ENCODE data around the gene ATP10D. TPM values are rescaled to one million over a fixed set of nuclear protein-coding genes. Genes with fewer than 3 reads are reported as not detected.

ATP10D gene
- total RNA-seq, 1 experiment from 2014 or later = 0.84 TPM

DNA sequence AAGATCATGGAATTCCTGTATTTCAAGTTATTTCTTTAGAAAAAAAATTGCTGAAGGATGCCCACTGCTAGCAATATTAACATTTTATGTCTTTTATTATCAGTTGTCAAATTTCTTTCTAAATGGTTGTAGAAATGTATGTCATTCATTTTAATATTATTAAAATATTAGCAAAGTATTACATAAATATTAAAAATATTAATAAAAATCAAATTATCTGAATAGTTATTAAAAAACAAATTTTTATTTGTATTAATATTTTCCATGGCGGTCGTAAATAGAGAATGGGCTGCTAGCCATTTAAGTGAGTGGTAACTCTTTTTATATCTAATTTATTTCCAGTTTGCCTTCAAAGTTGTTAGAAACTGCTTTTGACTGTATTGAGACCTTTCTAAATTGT is 72.2 kb downstream of the ATP10D start:
- BruUV-seq (replicated peaks) = no TSS peak
- CTCF ChIA-PET = no interaction called here

DNA sequence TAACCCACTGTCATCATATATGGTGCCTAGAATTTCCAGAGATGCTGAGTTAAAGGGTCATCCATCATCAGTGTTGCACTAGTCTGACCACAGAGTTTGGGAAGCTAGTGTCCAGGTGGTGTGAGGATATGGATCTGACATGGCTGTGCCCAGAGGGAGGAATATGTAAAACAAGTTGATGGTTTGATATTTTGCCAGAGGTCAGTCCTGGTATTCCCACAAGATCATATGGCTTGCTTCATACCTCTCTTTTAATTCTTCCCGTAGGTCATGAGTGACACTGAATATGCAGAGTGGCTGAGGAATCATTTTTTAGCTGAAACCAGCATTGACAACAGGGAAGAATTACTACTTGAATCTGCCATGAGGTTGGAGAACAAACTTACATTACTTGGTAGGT is 75.6 kb downstream of the ATP10D start:
- peaks cover 8% of the 10 kb centered on the region; the same call in 1 of the 2 replicates for H3K4me1 ChIP-seq (ENCODE audit: insufficient read depth, low read length)
- no peak overlapping the region for H3K4me2 ChIP-seq (ENCODE audit: low read length)
- H3K27ac ChIP-seq (ENCODE audit: low read length) = no peak overlapping the region
- H3K79me2 ChIP-seq (ENCODE audit: low read length) = no peaks in the 10 kb centered on the region
- ChIA-PET CTCF (interaction anchor here (0.6 kb wide), 1 partner anchor 39 kb away, joined by 3 read pairs; no protein-coding TSS in a partner anchor), POLR2A (ENCODE audit: unreplicated experiment) (no interaction called here)
- H3F3A ChIP-seq (ENCODE audit: low read length, unreplicated experiment) = no peaks in the 10 kb centered on the region
- H2AFZ ChIP-seq (ENCODE audit: low read length) = no peak overlapping the region
- no peaks in the 10 kb centered on the region for H3K9me2 ChIP-seq (replicated peaks; ENCODE audit: low read length)
- no peaks in the 10 kb centered on the region for H4K20me1 ChIP-seq (ENCODE audit: low read length)
- DNase-seq (no peak), ATAC-seq (no peak)
- no peaks in the 10 kb centered on the region for H3K27me3 ChIP-seq (ENCODE audit: low read length)
- BruUV-seq (replicated peaks) = no TSS peak
- H3K4me3 ChIP-seq (ENCODE audit: low read length) = no peak overlapping the region
- TF ChIP-seq EZH2phosphoT487 (IDR thresholded peaks at IDR 0.05; ENCODE audit: borderline replicate concordance, low read length) = no peak
- TF ChIP-seq, protein P1, sequence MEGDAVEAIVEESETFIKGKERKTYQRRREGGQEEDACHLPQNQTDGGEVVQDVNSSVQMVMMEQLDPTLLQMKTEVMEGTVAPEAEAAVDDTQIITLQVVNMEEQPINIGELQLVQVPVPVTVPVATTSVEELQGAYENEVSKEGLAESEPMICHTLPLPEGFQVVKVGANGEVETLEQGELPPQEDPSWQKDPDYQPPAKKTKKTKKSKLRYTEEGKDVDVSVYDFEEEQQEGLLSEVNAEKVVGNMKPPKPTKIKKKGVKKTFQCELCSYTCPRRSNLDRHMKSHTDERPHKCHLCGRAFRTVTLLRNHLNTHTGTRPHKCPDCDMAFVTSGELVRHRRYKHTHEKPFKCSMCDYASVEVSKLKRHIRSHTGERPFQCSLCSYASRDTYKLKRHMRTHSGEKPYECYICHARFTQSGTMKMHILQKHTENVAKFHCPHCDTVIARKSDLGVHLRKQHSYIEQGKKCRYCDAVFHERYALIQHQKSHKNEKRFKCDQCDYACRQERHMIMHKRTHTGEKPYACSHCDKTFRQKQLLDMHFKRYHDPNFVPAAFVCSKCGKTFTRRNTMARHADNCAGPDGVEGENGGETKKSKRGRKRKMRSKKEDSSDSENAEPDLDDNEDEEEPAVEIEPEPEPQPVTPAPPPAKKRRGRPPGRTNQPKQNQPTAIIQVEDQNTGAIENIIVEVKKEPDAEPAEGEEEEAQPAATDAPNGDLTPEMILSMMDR (conservative IDR thresholded peaks at IDR 0.05; ENCODE audit: low read depth, low read length) = no peak
- H3K9ac ChIP-seq (ENCODE audit: low read length) = no peak overlapping the region
- H3K9me3 ChIP-seq (ENCODE audit: low read length) = no peaks in the 10 kb centered on the region
- intact Hi-C loops (cut with micrococcal nuclease) = loop anchor here (10.0 kb wide), 1 partner anchor 46 kb away; no protein-coding TSS in a partner anchor
- no peaks in the 10 kb centered on the region; the same call in 1 of the 2 replicates for H3K36me3 ChIP-seq (ENCODE audit: low read depth, low read length)

More for the DNA sequence above, 72.2 kb downstream of the ATP10D start:
- POLR2A ChIA-PET (ENCODE audit: unreplicated experiment) = no interaction called here
- H3K9me2 ChIP-seq (replicated peaks; ENCODE audit: low read length) = no peaks in the 10 kb centered on the region
- no peak overlapping the region for H2AFZ ChIP-seq (ENCODE audit: low read length)
- intact Hi-C loops (cut with micrococcal nuclease) = no loop called here
- H3K4me1 ChIP-seq (ENCODE audit: insufficient read depth, low read length) = no peaks in the 10 kb centered on the region
- H3K9ac ChIP-seq (ENCODE audit: low read length) = no peak overlapping the region
- H4K20me1 ChIP-seq (ENCODE audit: low read length) = no peaks in the 10 kb centered on the region
- H3K4me2 ChIP-seq (ENCODE audit: low read length) = no peak overlapping the region
- H3K36me3 ChIP-seq (ENCODE audit: low read depth, low read length) = no peaks in the 10 kb centered on the region
- no peaks in the 10 kb centered on the region for H3K9me3 ChIP-seq (ENCODE audit: low read length)
- ATAC-seq (no peak), DNase-seq (no peak)
- no peaks in the 10 kb centered on the region for H3K27me3 ChIP-seq (ENCODE audit: low read length)
- no peak overlapping the region for H3K4me3 ChIP-seq (ENCODE audit: low read length)
- no peaks in the 10 kb centered on the region for H3F3A ChIP-seq (ENCODE audit: low read length, unreplicated experiment)
- TF ChIP-seq EZH2phosphoT487 (IDR thresholded peaks at IDR 0.05; ENCODE audit: borderline replicate concordance, low read length) = no peak
- TF ChIP-seq EZH2 (IDR thresholded peaks at IDR 0.05; ENCODE audit: low read length, unreplicated experiment) = no peak
- no peak overlapping the region for H3K27ac ChIP-seq (ENCODE audit: low read length)
- H3K79me2 ChIP-seq (ENCODE audit: low read length) = no peaks in the 10 kb centered on the region

DNA sequence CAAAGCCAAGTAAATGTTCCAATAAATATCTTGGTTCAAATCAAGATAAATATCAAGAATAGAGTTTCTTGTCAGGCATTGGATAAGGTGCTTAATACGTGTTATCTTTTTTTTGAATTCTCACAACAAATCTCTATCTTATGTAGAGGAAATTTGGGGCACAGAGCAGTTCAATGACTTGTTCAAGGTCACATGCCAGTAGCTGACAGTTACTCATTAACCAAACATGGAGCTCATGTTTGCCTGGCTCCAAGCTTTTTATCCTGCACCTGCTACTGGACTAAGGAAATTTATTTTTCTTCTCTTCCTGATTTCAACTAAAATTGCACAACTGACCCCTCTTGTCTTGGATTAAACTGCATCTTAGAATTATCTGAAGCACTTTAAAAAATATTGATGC is 76.3 kb downstream of the ATP10D start:
- ChIA-PET POLR2A (ENCODE audit: unreplicated experiment) (no interaction called here), CTCF (no interaction called here)
- H3K9ac ChIP-seq (ENCODE audit: low read length) = no peak overlapping the region
- H3K4me2 ChIP-seq (ENCODE audit: low read length) = no peak overlapping the region
- no peaks in the 10 kb centered on the region for H3K9me3 ChIP-seq (ENCODE audit: low read length)
- TF ChIP-seq, protein P1 (conservative IDR thresholded peaks at IDR 0.05; ENCODE audit: low read depth, low read length) = no peak
- TF ChIP-seq EZH2phosphoT487 (IDR thresholded peaks at IDR 0.05; ENCODE audit: borderline replicate concordance, low read length) = no peak
- no peak for TF ChIP-seq EZH2 (IDR thresholded peaks at IDR 0.05; ENCODE audit: low read length, unreplicated experiment)
- H3K4me3 ChIP-seq (ENCODE audit: low read length) = no peak overlapping the region
- H3K36me3 ChIP-seq (ENCODE audit: low read depth, low read length) = no peaks in the 10 kb centered on the region; the same call in 1 of the 2 replicates
- no TSS peak for BruUV-seq (replicated peaks)
- peaks cover 8% of the 10 kb centered on the region; the same call in 1 of the 2 replicates for H3K4me1 ChIP-seq (ENCODE audit: insufficient read depth, low read length)
- H3K9me2 ChIP-seq (replicated peaks; ENCODE audit: low read length) = no peaks in the 10 kb centered on the region
- no peaks in the 10 kb centered on the region for H3K27me3 ChIP-seq (ENCODE audit: low read length)
- H3K79me2 ChIP-seq (ENCODE audit: low read length) = no peaks in the 10 kb centered on the region
- H4K20me1 ChIP-seq (ENCODE audit: low read length) = no peaks in the 10 kb centered on the region
- intact Hi-C loops (cut with micrococcal nuclease) = loop anchor here (10.0 kb wide), 1 partner anchor 47 kb away; no protein-coding TSS in a partner anchor
- no peaks in the 10 kb centered on the region for H3F3A ChIP-seq (ENCODE audit: low read length, unreplicated experiment)
- DNase-seq = no peak
- no peak overlapping the region for H2AFZ ChIP-seq (ENCODE audit: low read length)
- no peak for ATAC-seq
- no peak overlapping the region for H3K27ac ChIP-seq (ENCODE audit: low read length)
